ENCODE data around the gene IGF2BP2.

The IGF2BP2 gene

GRCh38 chr3:185594073-185594472 is 230.8 kb downstream of the IGF2BP2 start:
- in situ Hi-C loops (cut with MboI; ENCODE audit: low sequenced_read_pairs), result no loop called here
